ENCODE measurements around the gene RASSF3.

- TF ChIP-seq CTCF (conservative IDR thresholded peaks at IDR 0.05) (no peak), ZFX (IDR thresholded peaks at IDR 0.05) (no peak)
Measured at GRCh38 chr12:64616201-64616600, 5.9 kb downstream of the RASSF3 start.
